HCT116 (cell line): ENCODE data around the gene MEP1B.

ENCODE experiments used
- EZH2 ChIP-seq: fragments of 200-600 bp; sonication (generic); IDR thresholded peaks from 2 replicates; pipeline ENCODE4 v1.6.1; 2017; ENCODE audit warnings: antibody characterized with exemption, mixed run types
- EZH2phosphoT487 ChIP-seq: fragments of 200-600 bp; IDR thresholded peaks from 2 replicates; pipeline ENCODE4 v1.6.1; 2018; ENCODE audit warnings: antibody characterized with exemption, borderline replicate concordance
- JUND ChIP-seq: IDR thresholded peaks from 2 replicates; pipeline ENCODE4 v1.6.1; 2012
- POLR2A ChIP-seq: IDR thresholded peaks from 2 replicates; pipeline ENCODE4 v1.7.0; 2011; ENCODE audit warnings: borderline replicate concordance; ENCODE audit not compliant: insufficient read depth, insufficient read length; ENCODE audit errors: extremely low read depth
- POLR2AphosphoS5 ChIP-seq: IDR thresholded peaks from 2 replicates; pipeline ENCODE4 v1.6.1; 2011; ENCODE audit warnings: mild to moderate bottlenecking, low read depth, low read length, moderate library complexity
- TF ChIP-seq, protein P1 (sequence below), 3 experiments: fragments of 200-600 bp in 1 of 3; sonication (generic) in 1 of 3; IDR thresholded peaks in 2 of 3; conservative IDR thresholded peaks in 1 of 3; 2 replicates each; pipeline ENCODE4 v1.5.1; 2012 to 2017; ENCODE audit warnings: low read depth in 2 of 3, low read length in 2 of 3, antibody characterized with exemption in 1 of 3, borderline replicate concordance in 1 of 3, control low read depth in 1 of 3, mild to moderate bottlenecking in 1 of 3, mixed read lengths in 1 of 3, mixed run types in 1 of 3, moderate library complexity in 1 of 3; ENCODE audit not compliant: insufficient read depth in 1 of 3
- TF ChIP-seq, protein P2 (sequence below): IDR thresholded peaks from 2 replicates; pipeline ENCODE4 v1.6.1; 2012; ENCODE audit warnings: low read depth
- TF ChIP-seq, protein P3 (sequence below): IDR thresholded peaks from 2 replicates; pipeline ENCODE4 v1.6.1; 2012

DNA sequence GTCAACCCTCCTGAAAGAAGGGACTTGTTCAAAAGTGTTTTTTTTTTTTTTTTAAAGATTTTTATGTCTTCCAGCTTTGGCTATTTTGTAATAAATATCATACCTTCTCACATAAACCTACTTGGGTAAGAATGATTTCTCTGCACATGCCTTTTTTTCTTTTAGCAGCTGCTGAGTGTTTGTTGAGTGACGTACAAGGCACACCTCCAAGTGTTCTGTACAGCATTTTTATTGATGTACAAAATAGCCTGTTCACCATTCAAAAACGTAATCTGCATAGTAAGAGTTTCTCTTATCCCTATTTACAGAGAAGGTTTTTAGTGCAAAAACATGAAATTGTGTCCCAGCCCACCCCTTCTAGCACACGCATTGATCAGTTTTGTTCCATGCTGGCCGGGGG, 77.6 kb downstream of the MEP1B start:
- TF ChIP-seq, protein P1, sequence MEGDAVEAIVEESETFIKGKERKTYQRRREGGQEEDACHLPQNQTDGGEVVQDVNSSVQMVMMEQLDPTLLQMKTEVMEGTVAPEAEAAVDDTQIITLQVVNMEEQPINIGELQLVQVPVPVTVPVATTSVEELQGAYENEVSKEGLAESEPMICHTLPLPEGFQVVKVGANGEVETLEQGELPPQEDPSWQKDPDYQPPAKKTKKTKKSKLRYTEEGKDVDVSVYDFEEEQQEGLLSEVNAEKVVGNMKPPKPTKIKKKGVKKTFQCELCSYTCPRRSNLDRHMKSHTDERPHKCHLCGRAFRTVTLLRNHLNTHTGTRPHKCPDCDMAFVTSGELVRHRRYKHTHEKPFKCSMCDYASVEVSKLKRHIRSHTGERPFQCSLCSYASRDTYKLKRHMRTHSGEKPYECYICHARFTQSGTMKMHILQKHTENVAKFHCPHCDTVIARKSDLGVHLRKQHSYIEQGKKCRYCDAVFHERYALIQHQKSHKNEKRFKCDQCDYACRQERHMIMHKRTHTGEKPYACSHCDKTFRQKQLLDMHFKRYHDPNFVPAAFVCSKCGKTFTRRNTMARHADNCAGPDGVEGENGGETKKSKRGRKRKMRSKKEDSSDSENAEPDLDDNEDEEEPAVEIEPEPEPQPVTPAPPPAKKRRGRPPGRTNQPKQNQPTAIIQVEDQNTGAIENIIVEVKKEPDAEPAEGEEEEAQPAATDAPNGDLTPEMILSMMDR (IDR thresholded peaks at IDR 0.05 in 2 of 3, conservative IDR thresholded peaks at IDR 0.05 in 1 of 3; ENCODE audit: borderline replicate concordance in 1 of 3, insufficient read depth in 1 of 3, low read depth in 2 of 3, low read length in 2 of 3): no peak
- no peak for TF ChIP-seq JUND
- TF ChIP-seq POLR2A: no peak
- TF ChIP-seq, protein P2, sequence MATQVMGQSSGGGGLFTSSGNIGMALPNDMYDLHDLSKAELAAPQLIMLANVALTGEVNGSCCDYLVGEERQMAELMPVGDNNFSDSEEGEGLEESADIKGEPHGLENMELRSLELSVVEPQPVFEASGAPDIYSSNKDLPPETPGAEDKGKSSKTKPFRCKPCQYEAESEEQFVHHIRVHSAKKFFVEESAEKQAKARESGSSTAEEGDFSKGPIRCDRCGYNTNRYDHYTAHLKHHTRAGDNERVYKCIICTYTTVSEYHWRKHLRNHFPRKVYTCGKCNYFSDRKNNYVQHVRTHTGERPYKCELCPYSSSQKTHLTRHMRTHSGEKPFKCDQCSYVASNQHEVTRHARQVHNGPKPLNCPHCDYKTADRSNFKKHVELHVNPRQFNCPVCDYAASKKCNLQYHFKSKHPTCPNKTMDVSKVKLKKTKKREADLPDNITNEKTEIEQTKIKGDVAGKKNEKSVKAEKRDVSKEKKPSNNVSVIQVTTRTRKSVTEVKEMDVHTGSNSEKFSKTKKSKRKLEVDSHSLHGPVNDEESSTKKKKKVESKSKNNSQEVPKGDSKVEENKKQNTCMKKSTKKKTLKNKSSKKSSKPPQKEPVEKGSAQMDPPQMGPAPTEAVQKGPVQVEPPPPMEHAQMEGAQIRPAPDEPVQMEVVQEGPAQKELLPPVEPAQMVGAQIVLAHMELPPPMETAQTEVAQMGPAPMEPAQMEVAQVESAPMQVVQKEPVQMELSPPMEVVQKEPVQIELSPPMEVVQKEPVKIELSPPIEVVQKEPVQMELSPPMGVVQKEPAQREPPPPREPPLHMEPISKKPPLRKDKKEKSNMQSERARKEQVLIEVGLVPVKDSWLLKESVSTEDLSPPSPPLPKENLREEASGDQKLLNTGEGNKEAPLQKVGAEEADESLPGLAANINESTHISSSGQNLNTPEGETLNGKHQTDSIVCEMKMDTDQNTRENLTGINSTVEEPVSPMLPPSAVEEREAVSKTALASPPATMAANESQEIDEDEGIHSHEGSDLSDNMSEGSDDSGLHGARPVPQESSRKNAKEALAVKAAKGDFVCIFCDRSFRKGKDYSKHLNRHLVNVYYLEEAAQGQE: no peak
- no peak for TF ChIP-seq EZH2phosphoT487
- TF ChIP-seq POLR2AphosphoS5: no peak
- TF ChIP-seq EZH2: no peak
- TF ChIP-seq, protein P3, sequence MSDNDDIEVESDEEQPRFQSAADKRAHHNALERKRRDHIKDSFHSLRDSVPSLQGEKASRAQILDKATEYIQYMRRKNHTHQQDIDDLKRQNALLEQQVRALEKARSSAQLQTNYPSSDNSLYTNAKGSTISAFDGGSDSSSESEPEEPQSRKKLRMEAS: no peak
